Measurements from ENCODE around the gene ANKZF1. TPM values are rescaled to one million over a fixed set of nuclear protein-coding genes. Genes with fewer than 3 reads are reported as not detected.

ANKZF1 gene
- total RNA-seq, 1 experiment from 2014 or later: 36.2 TPM

GRCh38 chr2:219285373-219285735, 55.7 kb downstream of the ANKZF1 start:
- BruUV-seq (replicated peaks): no TSS peak
- ATAC-seq (no peak), DNase-seq (ENCODE audit: low read depth, low spot score) (no peak)
- ChIA-PET CTCF (no interaction called here), POLR2A (no interaction called here)
- Histone ChIP-seq H3K4me3 (ENCODE audit: low read depth in 2 of 2, low read length in 2 of 2) (no peak overlapping the region), H3K27me3 (ENCODE audit: control insufficient read depth, insufficient read depth, low read length) (no peaks in the 10 kb centered on the region), H3K27ac (ENCODE audit: low read length) (no peak overlapping the region), H3K4me1 (ENCODE audit: control insufficient read depth, insufficient read depth, low read length) (peaks cover 4% of the 10 kb centered on the region; the same call in 1 of the 2 replicates), H3K36me3 (ENCODE audit: control insufficient read depth, insufficient read depth, low read length) (no peaks in the 10 kb centered on the region; the same call in 1 of the 2 replicates), H3K9me3 (ENCODE audit: control insufficient read depth, insufficient read depth, low read depth, low read length) (no peaks in the 10 kb centered on the region)
- intact Hi-C loops (cut with micrococcal nuclease; ENCODE audit: unreplicated experiment) (no loop called here), in situ Hi-C loops (cut with HindIII; ENCODE audit: low pct_unique_long_range_greater_than_20kb, low sequenced_read_pairs) (no loop called here)
- TF ChIP-seq TCF7L2 (IDR thresholded peaks at IDR 0.05; ENCODE audit: low read depth, low read length) (no peak), SIN3A (IDR thresholded peaks at IDR 0.05; ENCODE audit: borderline replicate concordance, insufficient read depth, low read depth, low read length) (no peak), REST (IDR thresholded peaks at IDR 0.05; ENCODE audit: insufficient read depth in 1 of 2, low read depth in 2 of 2, low read length in 1 of 2) (no peak), POLR2AphosphoS5 (IDR thresholded peaks at IDR 0.05; ENCODE audit: low read depth, low read length) (no peak)
- TF ChIP-seq, protein P1, sequence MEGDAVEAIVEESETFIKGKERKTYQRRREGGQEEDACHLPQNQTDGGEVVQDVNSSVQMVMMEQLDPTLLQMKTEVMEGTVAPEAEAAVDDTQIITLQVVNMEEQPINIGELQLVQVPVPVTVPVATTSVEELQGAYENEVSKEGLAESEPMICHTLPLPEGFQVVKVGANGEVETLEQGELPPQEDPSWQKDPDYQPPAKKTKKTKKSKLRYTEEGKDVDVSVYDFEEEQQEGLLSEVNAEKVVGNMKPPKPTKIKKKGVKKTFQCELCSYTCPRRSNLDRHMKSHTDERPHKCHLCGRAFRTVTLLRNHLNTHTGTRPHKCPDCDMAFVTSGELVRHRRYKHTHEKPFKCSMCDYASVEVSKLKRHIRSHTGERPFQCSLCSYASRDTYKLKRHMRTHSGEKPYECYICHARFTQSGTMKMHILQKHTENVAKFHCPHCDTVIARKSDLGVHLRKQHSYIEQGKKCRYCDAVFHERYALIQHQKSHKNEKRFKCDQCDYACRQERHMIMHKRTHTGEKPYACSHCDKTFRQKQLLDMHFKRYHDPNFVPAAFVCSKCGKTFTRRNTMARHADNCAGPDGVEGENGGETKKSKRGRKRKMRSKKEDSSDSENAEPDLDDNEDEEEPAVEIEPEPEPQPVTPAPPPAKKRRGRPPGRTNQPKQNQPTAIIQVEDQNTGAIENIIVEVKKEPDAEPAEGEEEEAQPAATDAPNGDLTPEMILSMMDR (IDR thresholded peaks at IDR 0.05): no peak

- H3K36me3 ChIP-seq (ENCODE audit: control insufficient read depth, insufficient read depth, low read length): no peaks in the 10 kb centered on the region; the same call in 1 of the 2 replicates
- ATAC-seq (peak; percentile 71), DNase-seq (ENCODE audit: low read depth, low spot score) (no peak)
- CTCF ChIA-PET: no interaction called here
- no peaks in the 10 kb centered on the region for H3K9me3 ChIP-seq (ENCODE audit: control insufficient read depth, insufficient read depth, low read depth, low read length)
- intact Hi-C loops (cut with micrococcal nuclease; ENCODE audit: unreplicated experiment) (no loop called here), in situ Hi-C loops (cut with HindIII; ENCODE audit: low pct_unique_long_range_greater_than_20kb, low sequenced_read_pairs) (no loop called here)
- H3K4me1 ChIP-seq (ENCODE audit: control insufficient read depth, insufficient read depth, low read length): peaks cover 4% of the 10 kb centered on the region; the same call in 1 of the 2 replicates
- no peak overlapping the region for H3K4me3 ChIP-seq (ENCODE audit: low read depth in 2 of 2, low read length in 2 of 2)
- POLR2A ChIA-PET: no interaction called here
- no peak overlapping the region for H3K27ac ChIP-seq (ENCODE audit: low read length)
- no peaks in the 10 kb centered on the region for H3K27me3 ChIP-seq (ENCODE audit: control insufficient read depth, insufficient read depth, low read length)
- no TSS peak for BruUV-seq (replicated peaks)
- no peak for TF ChIP-seq POLR2AphosphoS5 (IDR thresholded peaks at IDR 0.05; ENCODE audit: low read depth, low read length)
Measured at GRCh38 chr2:219285894-219286425, 56.4 kb downstream of the ANKZF1 start.

Other genes starting within 250 kb of the ANKZF1 start
- gene FEV, start 244.6 kb upstream of the ANKZF1 start, total RNA-seq (2021; ENCODE audit: unreplicated experiment): not detected
- not detected for gene CRYBA2, start 236.4 kb upstream of the ANKZF1 start, total RNA-seq (2021; ENCODE audit: unreplicated experiment)
- 0.33 TPM for gene CFAP65, start 188.3 kb upstream of the ANKZF1 start, total RNA-seq (2021; ENCODE audit: unreplicated experiment)
- 0.23 TPM for gene IHH, start 168.9 kb upstream of the ANKZF1 start, total RNA-seq (2021; ENCODE audit: unreplicated experiment)
- gene NHEJ1, start 69.0 kb upstream of the ANKZF1 start, total RNA-seq (2021; ENCODE audit: unreplicated experiment): 18.2 TPM
- 3.3 TPM for gene SLC23A3, start 59.8 kb upstream of the ANKZF1 start, total RNA-seq (2021; ENCODE audit: unreplicated experiment)
- 55.7 TPM for gene CNPPD1, start 52.9 kb upstream of the ANKZF1 start, total RNA-seq (2021; ENCODE audit: unreplicated experiment)
- 106 TPM for gene RETREG2, start 51.5 kb upstream of the ANKZF1 start, total RNA-seq (2021; ENCODE audit: unreplicated experiment)
- 43.2 TPM for gene ZFAND2B, start 23.0 kb upstream of the ANKZF1 start, total RNA-seq (2021; ENCODE audit: unreplicated experiment)
- 19.0 TPM for gene ABCB6, start 10.8 kb upstream of the ANKZF1 start, total RNA-seq (2021; ENCODE audit: unreplicated experiment)
- gene ATG9A, start 170 bp upstream of the ANKZF1 start, total RNA-seq (2021; ENCODE audit: unreplicated experiment): 75.1 TPM
- gene GLB1L, start 15.6 kb downstream of the ANKZF1 start, total RNA-seq (2021; ENCODE audit: unreplicated experiment): 8.1 TPM
- gene STK16, start 15.7 kb downstream of the ANKZF1 start, total RNA-seq (2021; ENCODE audit: unreplicated experiment): 29.9 TPM
- not detected for gene TUBA4B, start 23.4 kb downstream of the ANKZF1 start, total RNA-seq (2021; ENCODE audit: unreplicated experiment)
- gene TUBA4A, start 24.1 kb downstream of the ANKZF1 start, total RNA-seq (2021; ENCODE audit: unreplicated experiment): 12.9 TPM
- 66.2 TPM for gene DNAJB2, start 49.6 kb downstream of the ANKZF1 start, total RNA-seq (2021; ENCODE audit: unreplicated experiment)
- not detected for gene PTPRN, start 79.6 kb downstream of the ANKZF1 start, total RNA-seq (2021; ENCODE audit: unreplicated experiment)
- gene RESP18, start 102.9 kb downstream of the ANKZF1 start, total RNA-seq (2021; ENCODE audit: unreplicated experiment): not detected
- 107 TPM for gene DNPEP, start 158.1 kb downstream of the ANKZF1 start, total RNA-seq (2021; ENCODE audit: unreplicated experiment)
- gene DES, start 188.6 kb downstream of the ANKZF1 start, total RNA-seq (2021; ENCODE audit: unreplicated experiment): 0.69 TPM
- 3.4 TPM for gene SPEG, start 205.0 kb downstream of the ANKZF1 start, total RNA-seq (2021; ENCODE audit: unreplicated experiment)